GM23338 (cell line): Measurements from ENCODE around the gene RABGAP1L. TPM values are rescaled to one million over a fixed set of nuclear protein-coding genes. Genes with fewer than 3 reads are reported as not detected.
A peak's percentile ranks its signal among the peaks of the same experiment; 100 is the strongest.

Experiments used
- ATAC-seq: fragments of 200-7000 bp; cut with Tn5 transposase; 3 replicates; pipeline ENCODE4 v1.9.1; 2020
- DNase-seq: peaks from one replicate; pipeline ENCODE4 v3.0.0-alpha.2; 2015; ENCODE audit warnings: low spot score
- H2AFZ ChIP-seq: fragments of 200-600 bp; sonication (generic); 2 replicates; pipeline ENCODE4 v1.8.0; 2016; ENCODE audit warnings: antibody characterized with exemption, mild to moderate bottlenecking, moderate library complexity
- H3F3A ChIP-seq: fragments of 200-600 bp; sonication (generic); replicated peaks from 2 replicates; pipeline ENCODE4 v1.8.0; 2017; ENCODE audit warnings: antibody characterized with exemption, mixed run types, low read depth
- H3K27ac ChIP-seq: fragments of 200-600 bp; sonication (generic); 2 replicates; pipeline ENCODE4 v1.6.1; 2016; ENCODE audit warnings: low read depth
- H3K27me3 ChIP-seq: fragments of 200-600 bp; sonication (generic); 2 replicates; pipeline ENCODE4 v1.8.0; 2016; ENCODE audit warnings: mild to moderate bottlenecking, mixed run types, moderate library complexity; ENCODE audit not compliant: insufficient read depth
- H3K36me3 ChIP-seq: fragments of 200-600 bp; sonication (generic); 2 replicates; pipeline ENCODE4 v1.8.0; 2016; ENCODE audit warnings: mild to moderate bottlenecking; ENCODE audit not compliant: insufficient read depth
- H3K4me1 ChIP-seq: fragments of 200-600 bp; sonication (generic); 2 replicates; pipeline ENCODE4 v1.8.0; 2016; ENCODE audit warnings: mild to moderate bottlenecking, moderate library complexity; ENCODE audit not compliant: insufficient read depth
- H3K4me2 ChIP-seq: fragments of 200-600 bp; sonication (generic); 2 replicates; pipeline ENCODE4 v1.7.1; 2017; ENCODE audit warnings: mixed run types
- H3K4me3 ChIP-seq: fragments of 200-600 bp; sonication (generic); 2 replicates; pipeline ENCODE4 v1.6.1; 2016; ENCODE audit warnings: mixed run types
- H3K79me2 ChIP-seq: fragments of 200-600 bp; sonication (generic); replicated peaks from 2 replicates; pipeline ENCODE4 v1.8.0; 2017; ENCODE audit warnings: mild to moderate bottlenecking; ENCODE audit not compliant: insufficient read depth
- H3K9me2 ChIP-seq: fragments of 200-600 bp; sonication (generic); 2 replicates; pipeline ENCODE4 v1.8.0; 2017; ENCODE audit not compliant: insufficient read depth
- H4K20me1 ChIP-seq: fragments of 200-600 bp; sonication (generic); replicated peaks from 2 replicates; pipeline ENCODE4 v1.8.0; 2017; ENCODE audit warnings: mild to moderate bottlenecking; ENCODE audit not compliant: insufficient read depth
- H3K27ac Mint-ChIP-seq: 2 replicates; pipeline ENCODE4 v1.8.0; 2020; ENCODE audit warnings: inconsistent platforms, mild to moderate bottlenecking, moderate library complexity, mixed read lengths
- H3K27me3 Mint-ChIP-seq: 3 replicates; pipeline ENCODE4 v1.8.0; 2022; ENCODE audit warnings: low read depth, mild to moderate bottlenecking, moderate library complexity, mixed read lengths, inconsistent platforms; ENCODE audit not compliant: insufficient read depth, poor library complexity
- H3K36me3 Mint-ChIP-seq: 3 replicates; pipeline ENCODE4 v1.8.0; 2021; ENCODE audit warnings: low read depth, mild to moderate bottlenecking, inconsistent platforms, moderate library complexity, mixed read lengths
- H3K4me1 Mint-ChIP-seq: 3 replicates; pipeline ENCODE4 v1.8.0; 2020; ENCODE audit warnings: mild to moderate bottlenecking, inconsistent platforms, mixed read lengths
- H3K4me3 Mint-ChIP-seq: 3 replicates; pipeline ENCODE4 v1.8.0; 2021; ENCODE audit warnings: moderate library complexity, mild to moderate bottlenecking, inconsistent platforms, mixed read lengths
- H3K9me3 Mint-ChIP-seq: 3 replicates; pipeline ENCODE4 v1.8.0; 2020; ENCODE audit warnings: moderate library complexity, mild to moderate bottlenecking, inconsistent platforms, mixed read lengths
- CTCF ChIP-seq, 2 experiments: fragments of 200-600 bp in 1 of 2; sonication (generic) in 1 of 2; conservative IDR thresholded peaks; 2 replicates each; pipeline versions ENCODE4 v1.5.1 to v1.6.1; 2016 to 2017; ENCODE audit warnings: antibody characterized with exemption in 2 of 2, low read depth in 2 of 2, mild to moderate bottlenecking in 2 of 2, moderate library complexity in 1 of 2
- NANOG ChIP-seq: IDR thresholded peaks from 2 replicates; pipeline ENCODE4 v1.6.1; 2016; ENCODE audit warnings: antibody characterized with exemption, borderline replicate concordance
- REST ChIP-seq: IDR thresholded peaks from one replicate; pipeline ENCODE4 v1.6.1; 2018; ENCODE audit warnings: antibody characterized with exemption; ENCODE audit not compliant: unreplicated experiment
- STAT1 ChIP-seq: IDR thresholded peaks from one replicate; pipeline ENCODE4 v1.6.1; 2016; ENCODE audit warnings: antibody characterized with exemption; ENCODE audit not compliant: unreplicated experiment
- ZNF114 ChIP-seq: fragments of 250-450 bp; sonication (Bioruptor Pico); IDR thresholded peaks from 2 replicates; pipeline ENCODE4 v1.5.0; 2020; ENCODE audit warnings: mild to moderate bottlenecking, moderate library complexity
- ZNF462 ChIP-seq: fragments of 250-450 bp; sonication (Bioruptor Pico); IDR thresholded peaks from 2 replicates; pipeline ENCODE4 v1.5.0; 2020; ENCODE audit warnings: mild to moderate bottlenecking, moderate library complexity
- polyA plus RNA-seq: library from polyadenylated mRNA; unstranded; fragments of >200 nt; fragmentation: Nextera tagmentation; extraction: Ambion mirVana; gene quantifications from 2 replicates; pipeline ENCODE4 v1.2.1, GENCODE V29; 2016
- total RNA-seq: library from RNA; depleted of rRNA; stranded (reverse); fragments of >200 nt; shearing (Covaris generic); gene quantifications from 2 replicates; pipeline ENCODE4 v1.2.3, GENCODE V29; 2014

Gene RABGAP1L
- total and polyA plus RNA-seq, 2 experiments from 2014 or later = 83.2 to 136 TPM

- Mint-ChIP-seq H3K9me3 (no peaks in the 10 kb centered on the region), H3K4me3 (no peak overlapping the region), H3K27me3 (peaks cover 6% of the 10 kb centered on the region), H3K4me1 (peaks cover 35% of the 10 kb centered on the region), H3K36me3 (peaks cover 9% of the 10 kb centered on the region; the same call in 1 of the 3 replicates), H3K27ac (no peak overlapping the region)
- Histone ChIP-seq H3K4me1 (peaks cover 29% of the 10 kb centered on the region), H3F3A (no peaks in the 10 kb centered on the region; the same call in 1 of the 2 replicates), H3K27me3 (no peaks in the 10 kb centered on the region), H3K79me2 (peaks cover 97% of the 10 kb centered on the region), H3K4me2 (no peak overlapping the region), H3K4me3 (no peak overlapping the region), H3K27ac (no peak overlapping the region), H3K9me2 (no peaks in the 10 kb centered on the region), H2AFZ (no peak overlapping the region), H4K20me1 (peaks cover 59% of the 10 kb centered on the region), H3K36me3 (no peaks in the 10 kb centered on the region)
- ATAC-seq (no peak), DNase-seq (no peak)
- TF ChIP-seq ZNF462 (CRISPR knock-in tag) (no peak), ZNF114 (CRISPR knock-in tag) (no peak), STAT1 (no peak), NANOG (no peak), CTCF (conservative IDR thresholded peaks at IDR 0.05; ENCODE audit: low read depth in 2 of 2) (peak in 1 of 2 experiments; percentile 29; a peak in 2 of 4 replicates), REST (no peak)
Measured at GRCh38 chr1:174932587-174932986, 773.3 kb downstream of the RABGAP1L start.
